ENCODE measurements around the gene UPK1B.
"Not testable (repeated sequence)": the region's sequence is repeated elsewhere in the genome, so short reads cannot be mapped to it uniquely, and the experiment has no call there.

UPK1B gene

DNA sequence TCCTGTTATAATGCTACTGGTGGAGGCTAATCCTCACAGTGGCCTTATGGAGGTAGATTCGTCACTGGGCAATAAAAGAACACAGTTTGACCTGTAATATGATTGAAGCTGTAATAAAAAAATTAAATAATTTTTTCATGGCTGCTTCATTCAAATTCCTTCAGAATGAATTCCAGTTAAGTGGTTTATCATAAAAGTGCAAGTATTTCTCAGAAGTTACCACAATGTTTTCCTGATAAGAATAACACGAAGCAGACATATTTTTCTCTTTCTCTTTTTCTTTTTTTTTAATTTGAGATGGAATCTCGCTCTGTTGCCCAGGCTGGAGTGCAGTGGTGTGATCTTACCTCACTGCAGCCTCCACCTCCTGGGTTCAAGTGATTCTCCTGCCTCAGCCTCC is 51.7 kb downstream of the UPK1B start:
- DNase-seq (ENCODE audit: low read depth in 2 of 2): no peak

DNA sequence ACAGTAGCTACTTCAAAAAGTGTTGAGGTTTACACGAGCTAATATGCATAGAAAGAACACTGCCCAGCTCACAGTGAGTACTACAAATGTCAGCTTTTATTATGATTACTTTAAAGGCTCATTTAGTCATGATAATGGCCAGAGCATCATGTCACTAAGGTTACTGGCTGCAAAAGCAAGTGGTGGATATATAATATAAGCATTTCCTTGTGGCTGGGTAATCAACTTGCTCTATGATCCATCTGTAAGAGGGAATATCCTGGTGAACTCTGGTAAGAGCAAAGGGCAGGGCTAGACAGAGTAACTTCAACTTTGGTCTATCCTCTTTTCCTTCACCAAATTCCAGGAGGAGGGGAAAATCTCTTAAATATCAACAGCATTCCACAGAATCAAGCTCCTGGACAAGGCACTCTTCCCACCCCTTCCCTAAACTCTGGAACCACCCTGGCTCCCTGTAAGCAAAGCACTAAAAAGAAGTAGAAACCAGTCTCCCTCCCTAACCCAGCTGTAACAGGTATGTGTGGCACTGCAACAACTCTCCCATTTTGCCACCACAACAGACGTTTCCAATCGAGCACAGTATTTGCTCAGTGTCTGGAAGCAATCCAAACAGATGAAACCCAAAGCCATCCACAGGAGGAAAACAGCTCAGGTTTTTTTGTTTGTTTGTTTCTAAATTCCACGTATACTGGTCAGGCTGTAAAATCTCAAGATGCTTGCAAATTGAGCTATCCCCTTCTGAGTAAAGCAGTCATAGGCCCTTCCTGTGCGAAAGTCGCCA is 53.9 kb downstream of the UPK1B start:
- no peak for DNase-seq (ENCODE audit: low read depth in 2 of 2)

DNA sequence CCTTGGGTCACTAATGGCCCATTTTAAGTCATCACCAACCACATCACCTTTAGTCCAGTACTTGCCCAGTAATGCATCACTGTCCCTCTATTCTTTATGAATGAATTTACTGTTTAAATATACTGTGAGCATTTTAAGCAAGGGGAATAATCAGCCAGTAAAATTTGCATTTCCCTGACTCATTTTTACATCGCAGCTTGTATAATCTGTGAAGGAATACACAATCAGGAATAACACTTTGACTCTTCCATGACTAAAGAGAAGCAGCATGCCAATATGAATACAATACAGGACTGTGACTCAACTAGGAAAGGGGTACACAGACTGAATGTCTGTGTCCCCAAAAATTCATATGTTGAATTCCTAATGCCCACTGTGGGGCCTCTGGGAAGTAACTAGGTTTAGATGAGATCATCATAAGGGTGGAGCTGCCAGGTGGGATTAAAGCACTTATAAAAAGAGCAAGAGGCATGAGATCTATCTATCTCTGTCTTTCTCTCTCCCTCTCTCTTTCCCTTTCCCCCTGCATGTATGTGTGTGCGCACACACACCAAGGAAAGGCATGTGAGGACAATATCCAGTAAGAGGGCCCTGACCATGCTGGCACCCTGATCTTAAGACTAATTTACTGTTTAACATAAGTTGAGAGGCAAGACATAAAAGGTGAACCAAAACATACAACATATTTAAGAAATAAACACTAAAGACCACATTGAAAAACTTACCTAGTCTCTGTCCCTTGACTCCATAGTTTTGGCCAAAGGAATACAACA is 55.2 kb downstream of the UPK1B start:
- no peak for DNase-seq (ENCODE audit: low read depth in 2 of 2)

GRCh38 chr3:119229190-119229589 is 55.8 kb downstream of the UPK1B start:
- no peak for DNase-seq (ENCODE audit: low read depth in 2 of 2)

- no peak for DNase-seq (ENCODE audit: low read depth in 2 of 2)
Observed at GRCh38 chr3:119230071-119230470, 56.7 kb downstream of the UPK1B start.

DNA sequence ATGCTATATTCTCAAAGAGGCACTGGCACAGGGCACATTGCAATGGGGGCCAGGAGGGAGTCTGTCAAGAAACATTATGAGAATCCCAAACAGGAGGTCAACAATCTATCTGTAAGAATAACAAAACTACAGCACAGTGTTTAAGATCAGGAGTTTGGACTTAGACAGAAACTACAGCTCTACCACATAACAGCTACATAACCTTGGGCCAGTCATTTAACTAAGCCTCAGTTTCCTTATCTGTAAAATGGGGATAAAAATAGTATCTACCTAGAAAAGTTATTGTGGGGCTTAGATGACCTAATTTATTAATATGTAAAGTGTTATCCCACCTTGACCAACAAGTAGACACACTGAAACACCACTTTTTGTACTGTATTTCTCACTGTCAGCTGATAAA is 57.3 kb downstream of the UPK1B start:
- DNase-seq (ENCODE audit: low read depth in 2 of 2): no peak

DNA sequence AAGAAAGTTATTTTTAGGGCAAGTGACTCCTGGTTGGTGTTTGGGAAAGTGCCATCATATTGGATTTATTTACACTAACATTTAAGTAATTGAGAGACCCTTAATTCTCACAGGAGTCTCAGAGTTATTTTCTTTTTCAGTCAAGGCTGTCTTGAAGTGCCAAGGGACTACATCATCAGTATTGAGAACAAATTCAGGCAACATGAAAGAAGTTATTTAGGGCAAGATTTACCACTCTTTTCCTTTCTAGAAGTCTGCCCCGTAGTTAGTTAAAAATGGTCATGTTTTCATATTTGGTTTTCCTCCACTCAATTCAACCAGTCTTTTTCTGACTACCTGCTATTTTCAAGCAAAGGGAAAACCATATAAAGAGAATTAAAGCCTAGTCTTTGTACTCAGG is 61.2 kb downstream of the UPK1B start:
- no peak for DNase-seq (ENCODE audit: low read depth in 2 of 2)

GRCh38 chr3:119235151-119235550 is 61.8 kb downstream of the UPK1B start:
- DNase-seq (ENCODE audit: low read depth in 2 of 2): no peak

DNA sequence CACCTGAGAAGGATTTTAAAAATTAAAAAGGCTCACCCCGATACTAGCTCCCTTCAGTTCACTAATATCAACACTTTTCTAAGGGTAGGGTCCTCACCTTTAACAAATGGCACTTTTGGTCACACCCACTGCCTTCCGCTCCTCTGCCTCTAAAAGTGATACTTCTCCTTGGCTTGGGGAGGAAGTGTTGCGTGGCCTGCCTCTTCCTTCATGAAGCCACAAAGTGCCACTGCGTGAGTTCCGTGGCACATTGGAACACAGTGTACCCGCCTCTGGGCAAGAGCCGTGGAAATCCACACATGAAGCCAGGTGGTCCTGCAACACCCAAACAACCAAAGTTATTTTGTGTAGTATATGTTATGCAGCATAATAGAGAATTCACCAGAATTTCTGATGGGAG is 63.4 kb downstream of the UPK1B start:
- DNase-seq (ENCODE audit: low read depth in 2 of 2): peak in 1 of 2 donors; percentile 20

GRCh38 chr3:119237299-119237698 is 63.9 kb downstream of the UPK1B start:
- no peak for DNase-seq (ENCODE audit: low read depth in 2 of 2)

DNA sequence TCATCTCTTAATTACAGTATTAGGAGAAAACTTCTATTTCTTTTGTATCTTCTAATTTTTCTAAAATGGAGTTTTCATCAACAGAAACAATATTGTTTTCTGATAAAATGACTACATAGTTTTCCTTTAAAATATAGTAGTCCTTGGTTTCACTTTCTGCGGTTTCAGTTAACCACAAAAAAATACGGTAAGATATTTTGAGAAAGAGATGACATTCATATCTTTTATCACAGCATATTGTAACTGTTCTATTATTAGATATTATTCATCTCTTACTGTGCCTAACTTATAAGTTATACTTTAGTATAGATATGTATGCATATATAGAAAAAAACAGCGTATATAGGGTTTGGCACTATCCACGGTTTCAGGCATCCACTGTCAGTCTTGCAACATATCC is 65.0 kb downstream of the UPK1B start:
- DNase-seq (ENCODE audit: low read depth in 2 of 2): no peak

DNA sequence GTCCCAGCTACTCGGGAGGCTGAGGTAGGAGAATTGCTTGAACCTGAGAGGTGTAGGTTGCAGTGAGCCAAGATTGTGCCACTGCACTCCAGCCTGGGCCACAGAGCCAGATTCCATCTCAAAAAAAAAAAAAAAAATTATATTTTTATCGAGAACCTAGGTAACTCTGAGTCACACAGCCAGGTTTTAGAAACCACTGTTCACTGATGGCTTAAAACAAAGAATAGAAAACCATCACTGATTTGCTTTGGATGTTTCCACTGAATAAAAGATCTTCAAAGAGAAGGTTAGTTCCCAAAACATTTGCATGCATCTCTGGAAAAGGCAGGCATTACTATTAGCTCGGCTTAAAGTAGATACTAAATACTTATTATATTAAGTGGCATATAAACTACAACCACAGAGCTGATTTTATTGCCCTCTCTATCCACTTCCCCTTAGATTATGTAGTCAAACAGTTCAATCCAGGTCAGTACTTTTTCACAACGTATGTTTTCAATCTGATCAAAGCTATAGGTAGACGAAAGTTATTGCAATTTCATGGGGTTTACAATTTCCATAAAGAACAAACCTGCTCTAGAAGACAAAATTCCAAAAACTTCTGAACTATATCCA is 65.9 kb downstream of the UPK1B start:
- no peak for DNase-seq (ENCODE audit: low read depth in 2 of 2)

DNA sequence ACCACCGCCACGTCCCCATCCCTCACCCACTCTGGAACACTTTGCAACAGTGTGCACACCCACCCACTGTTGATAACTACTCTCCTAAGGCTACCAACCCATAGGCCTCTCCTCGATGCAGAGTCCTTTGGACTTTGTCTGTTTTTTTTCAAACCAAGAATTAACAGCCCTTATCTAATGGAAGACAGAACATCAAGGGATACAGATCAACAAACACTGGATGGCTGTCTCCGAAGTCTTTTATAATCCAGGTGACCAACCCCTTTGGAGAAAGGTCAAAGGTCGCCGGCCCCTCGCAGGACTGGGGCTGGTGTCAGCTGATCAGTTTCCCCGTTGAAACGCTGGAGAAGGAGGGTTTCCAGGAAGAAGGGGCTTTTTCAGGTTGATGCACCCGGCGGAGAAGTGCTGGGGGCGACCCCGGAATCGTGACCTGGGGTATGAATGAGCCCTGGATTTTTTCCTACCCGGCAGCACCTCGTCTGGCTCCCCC is 66.7 kb downstream of the UPK1B start:
- no peak for DNase-seq (ENCODE audit: low read depth in 2 of 2)

GRCh38 chr3:119240591-119241434 is 67.4 kb downstream of the UPK1B start, which contains the start of gene B4GALT4:
Gene B4GALT4, minus strand, starts transcription at chr3:119240878. Its CDS starts 10,779 bp downstream, at chr3:119230099.
- peak; percentile 38 to 46 for DNase-seq (ENCODE audit: low read depth in 2 of 2)

DNA sequence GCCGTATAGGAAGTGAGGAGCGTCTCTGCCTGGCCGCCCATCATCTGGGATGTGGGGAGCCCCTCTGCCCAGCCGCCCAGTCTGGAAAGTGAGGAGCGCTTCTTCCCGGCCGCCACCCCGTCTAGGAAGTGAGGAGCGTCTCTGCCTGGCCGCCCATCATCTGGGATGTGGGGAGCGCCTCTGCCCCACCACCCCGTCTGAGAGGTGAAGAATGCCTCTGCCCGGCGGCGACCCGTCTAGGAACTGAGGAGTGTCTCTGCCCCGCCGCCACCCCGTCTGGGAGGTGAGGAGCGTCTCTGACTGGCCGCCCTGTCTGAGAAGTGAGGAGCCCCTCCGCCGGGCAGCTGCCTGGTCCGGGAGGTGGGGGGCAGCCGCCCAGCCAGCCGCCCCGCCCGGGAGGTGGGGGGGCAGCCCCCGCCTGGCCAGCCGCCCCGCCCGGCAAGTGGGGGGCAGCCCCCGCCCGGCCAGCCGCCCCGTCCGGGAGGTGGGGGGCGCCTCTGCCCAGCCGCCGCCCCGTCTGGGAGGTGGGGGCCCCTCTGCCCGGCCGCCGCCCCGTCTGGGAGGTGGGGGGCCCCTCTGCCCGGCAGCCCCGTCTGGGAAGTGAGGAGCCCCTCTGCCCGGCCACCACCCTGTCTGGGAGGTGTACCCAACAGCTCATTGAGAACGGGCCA is 69.1 kb downstream of the UPK1B start:
- DNase-seq (ENCODE audit: low read depth in 2 of 2): not testable (repeated sequence)

- DNase-seq (ENCODE audit: low read depth in 2 of 2): not testable (repeated sequence)
Observed at GRCh38 chr3:119243058-119243529, 69.7 kb downstream of the UPK1B start.

DNA sequence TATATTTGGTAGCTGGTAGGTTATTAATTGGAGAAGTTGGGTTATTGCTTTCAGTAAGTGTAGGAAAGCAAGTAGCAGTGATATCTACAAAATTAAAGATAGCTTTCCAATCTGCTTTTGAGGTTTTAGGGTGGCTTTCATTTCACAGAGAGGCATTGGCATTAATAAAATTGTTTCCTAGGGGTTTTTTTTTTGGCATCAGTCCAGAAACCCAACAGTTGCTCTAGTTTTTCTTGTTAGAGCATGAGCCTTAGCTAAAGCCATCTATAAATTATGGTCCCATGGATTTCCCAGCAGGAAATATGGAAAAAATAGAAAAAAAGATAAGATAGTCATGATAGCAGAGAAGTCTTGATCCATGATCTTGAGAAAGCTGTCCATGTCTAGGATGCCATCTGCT is 70.3 kb downstream of the UPK1B start:
- no peak for DNase-seq (ENCODE audit: low read depth in 2 of 2)

DNA sequence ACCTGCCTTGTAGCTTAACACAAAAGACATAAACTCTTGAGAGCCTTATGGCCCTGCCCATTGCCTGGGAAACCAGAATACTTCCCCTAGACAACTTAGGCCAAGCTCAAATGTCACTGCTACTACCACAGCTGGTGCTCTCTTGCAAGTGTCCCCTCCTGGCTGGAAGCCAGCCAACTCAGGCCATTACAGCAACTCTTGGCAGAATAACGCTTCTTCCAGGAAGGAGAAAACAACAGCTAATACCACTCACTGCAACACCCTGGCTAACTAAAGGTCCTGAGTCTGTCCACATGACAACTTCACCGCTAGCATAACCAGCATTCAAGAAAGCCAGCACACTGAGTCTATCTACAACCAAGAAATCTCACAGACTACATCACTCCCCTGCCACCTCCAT is 72.4 kb downstream of the UPK1B start:
- no peak for DNase-seq (ENCODE audit: low read depth in 2 of 2)

Data from stimulated activated CD8-positive, alpha-beta memory T cell treated with anti-CD3 and anti-CD28 coated beads, Interleukin-2, amount 100 ng/mL, for 1 hour (primary cell).